Hepatic stellate cell (primary cell): ENCODE measurements around the gene HKDC1.
"Not testable (repeated sequence)": the region's sequence is repeated elsewhere in the genome, so short reads cannot be mapped to it uniquely, and the experiment has no call there.

Experiments
- DNase-seq: peaks from one replicate; pipeline ENCODE4 v3.0.0; 2011; ENCODE audit warnings: low spot score

The HKDC1 gene

DNA sequence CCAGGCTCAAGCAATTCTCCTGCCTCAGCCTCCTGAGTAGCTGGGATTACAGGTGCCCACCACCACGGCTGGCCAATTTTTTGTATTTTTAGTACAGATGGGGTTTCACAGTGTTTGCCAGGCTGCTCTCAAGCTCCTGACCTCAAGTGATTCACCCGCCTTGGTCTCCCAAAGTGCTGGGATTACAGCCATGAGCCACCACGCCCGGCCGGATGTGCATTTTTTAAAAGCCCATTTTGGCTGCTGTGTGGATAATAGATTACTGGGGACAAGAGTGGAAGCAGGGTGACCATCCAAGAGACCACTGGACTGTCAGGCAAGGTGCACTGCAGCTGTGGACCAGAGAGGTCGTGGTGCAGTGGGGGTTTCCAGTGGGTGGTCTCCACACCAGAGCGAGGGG is 21.4 kb downstream of the HKDC1 start:
- DNase-seq, result no peak

DNA sequence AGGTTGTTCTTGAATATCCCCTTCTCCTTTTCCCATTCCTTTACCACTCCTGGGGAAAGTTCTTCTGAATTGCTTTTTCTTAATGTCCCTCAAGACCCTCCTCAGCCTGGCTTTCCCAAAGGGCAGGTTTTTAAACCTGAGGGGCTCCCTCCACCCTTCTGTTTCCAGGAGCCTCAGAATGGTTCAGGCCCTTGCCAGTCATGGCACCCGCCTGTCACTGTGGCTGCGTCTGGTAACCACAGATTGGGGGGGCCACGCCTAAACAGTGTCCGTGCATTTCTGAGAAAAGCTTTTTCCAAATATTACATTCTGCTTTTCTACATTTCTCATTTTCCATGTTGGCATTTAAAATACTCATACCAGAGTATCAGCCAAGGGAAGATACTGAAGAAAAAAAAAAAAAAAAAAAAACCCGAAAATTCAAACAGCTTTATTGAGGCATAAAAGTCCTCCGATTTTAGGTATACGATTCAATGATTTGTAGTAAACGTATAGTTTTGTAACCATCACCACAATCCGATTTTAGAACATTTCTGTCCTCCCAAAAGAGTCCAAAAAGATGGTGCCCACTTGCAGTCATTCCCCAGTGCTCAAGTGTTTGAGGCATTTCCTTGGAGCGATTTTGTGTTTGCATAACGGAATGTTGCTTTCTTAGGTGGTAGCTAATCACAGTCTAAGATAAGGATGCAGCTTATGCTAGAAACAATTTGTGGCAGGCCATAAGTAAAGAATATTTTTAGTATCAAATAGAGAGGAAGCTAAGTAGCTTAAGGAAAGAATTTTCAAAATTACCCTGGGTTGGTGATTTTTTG is 22.1 kb downstream of the HKDC1 start:
- DNase-seq, result no peak

DNA sequence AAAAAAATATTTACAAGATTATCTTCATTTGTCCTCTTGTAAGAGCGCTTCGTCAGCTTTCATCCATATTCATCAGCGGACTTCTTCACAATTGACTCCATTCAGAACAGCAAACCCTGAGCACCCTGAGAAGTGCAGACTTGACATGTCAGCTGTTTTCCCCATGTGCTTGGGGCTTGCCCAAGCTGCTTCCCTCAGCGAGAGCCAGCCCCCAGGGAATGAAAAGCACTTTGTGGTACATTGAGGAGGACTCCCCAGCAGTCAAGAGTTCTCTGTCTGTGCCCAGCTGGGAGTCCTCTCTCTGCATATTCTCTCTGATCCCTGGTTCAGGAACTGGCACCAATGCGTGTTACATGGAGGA is 22.7 kb downstream of the HKDC1 start:
- no peak for DNase-seq

DNA sequence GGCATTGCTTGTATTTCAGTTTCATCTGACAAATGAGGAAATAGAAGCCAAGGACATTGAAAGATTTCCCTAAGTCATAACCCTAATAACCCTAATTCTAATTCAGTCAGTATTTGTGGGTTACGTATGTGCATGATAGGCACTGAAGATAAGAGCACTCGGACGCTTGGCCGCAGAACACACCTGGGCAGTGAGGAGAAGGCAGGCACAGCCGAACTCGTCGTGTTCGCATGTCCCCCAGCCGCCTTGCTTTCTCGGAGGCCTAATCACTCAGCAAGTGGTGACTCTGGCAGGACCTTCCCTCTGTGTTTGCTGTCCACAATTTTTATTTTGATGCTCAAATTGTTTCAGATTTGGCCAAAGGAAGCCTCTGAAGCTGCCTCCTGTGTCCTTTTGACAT is 23.7 kb downstream of the HKDC1 start:
- DNase-seq, result no peak

DNA sequence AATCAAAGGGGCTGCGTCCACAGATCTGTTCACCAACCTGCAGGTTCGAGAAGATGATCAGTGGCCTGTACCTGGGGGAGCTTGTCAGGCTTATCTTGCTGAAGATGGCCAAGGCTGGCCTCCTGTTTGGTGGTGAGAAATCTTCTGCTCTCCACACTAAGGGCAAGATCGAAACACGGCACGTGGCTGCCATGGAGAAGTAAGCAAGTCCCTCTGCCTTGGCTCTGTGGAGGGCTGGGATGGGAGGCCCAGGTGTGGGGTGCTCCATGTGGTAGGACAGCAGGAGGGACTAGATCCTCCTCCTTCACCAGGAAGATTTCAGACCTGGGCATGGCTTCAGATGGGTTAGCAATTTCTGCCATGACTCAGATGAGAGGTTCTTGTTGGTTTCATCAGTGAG is 25.9 kb downstream of the HKDC1 start:
- DNase-seq, result no peak

DNA sequence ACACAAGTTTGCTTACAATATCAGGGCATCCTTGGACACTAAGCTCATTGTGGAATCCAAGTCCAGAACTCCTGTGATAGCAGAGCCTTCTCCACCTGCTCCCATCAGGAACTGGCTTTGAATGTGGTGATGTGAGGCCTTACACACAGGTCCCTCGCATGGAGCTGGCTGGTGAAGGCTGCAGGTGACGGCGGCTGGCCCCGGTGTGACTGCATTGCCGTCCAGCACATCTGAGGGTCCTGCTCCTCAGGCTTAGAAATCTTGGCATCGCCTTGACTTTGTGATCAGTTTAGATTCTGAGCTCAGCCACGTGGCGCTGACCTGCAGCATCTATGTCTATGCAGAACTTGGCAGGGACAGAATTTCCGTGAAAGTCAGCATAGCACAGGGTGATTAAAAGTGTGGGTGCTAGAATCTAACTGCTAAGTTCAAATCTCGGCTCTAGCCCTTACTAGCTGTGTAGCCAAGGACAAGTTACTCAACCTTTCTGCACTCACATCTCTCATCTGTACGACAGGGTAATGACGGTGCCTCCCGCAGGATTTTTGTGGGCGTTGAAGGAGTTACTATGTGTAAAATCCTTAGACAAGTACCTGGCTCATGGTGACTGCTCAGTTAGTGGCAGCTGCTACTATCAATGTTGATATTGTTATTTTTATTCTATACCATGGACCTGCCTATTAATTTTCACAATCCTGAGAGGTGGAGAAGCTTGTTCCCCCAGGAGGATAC is 26.6 kb downstream of the HKDC1 start:
- no peak for DNase-seq

DNA sequence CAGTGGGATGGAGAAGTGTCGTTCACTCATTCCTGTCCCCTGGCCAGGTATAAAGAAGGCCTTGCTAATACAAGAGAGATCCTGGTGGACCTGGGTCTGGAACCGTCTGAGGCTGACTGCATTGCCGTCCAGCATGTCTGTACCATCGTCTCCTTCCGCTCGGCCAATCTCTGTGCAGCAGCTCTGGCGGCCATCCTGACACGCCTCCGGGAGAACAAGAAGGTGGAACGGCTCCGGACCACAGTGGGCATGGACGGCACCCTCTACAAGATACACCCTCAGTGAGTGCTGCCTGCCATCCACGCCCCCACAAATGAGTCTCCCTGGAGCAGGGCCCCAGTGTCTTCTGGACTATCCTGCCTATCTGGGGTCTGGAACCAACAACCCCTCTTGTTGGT is 27.2 kb downstream of the HKDC1 start:
- no peak for DNase-seq

DNA sequence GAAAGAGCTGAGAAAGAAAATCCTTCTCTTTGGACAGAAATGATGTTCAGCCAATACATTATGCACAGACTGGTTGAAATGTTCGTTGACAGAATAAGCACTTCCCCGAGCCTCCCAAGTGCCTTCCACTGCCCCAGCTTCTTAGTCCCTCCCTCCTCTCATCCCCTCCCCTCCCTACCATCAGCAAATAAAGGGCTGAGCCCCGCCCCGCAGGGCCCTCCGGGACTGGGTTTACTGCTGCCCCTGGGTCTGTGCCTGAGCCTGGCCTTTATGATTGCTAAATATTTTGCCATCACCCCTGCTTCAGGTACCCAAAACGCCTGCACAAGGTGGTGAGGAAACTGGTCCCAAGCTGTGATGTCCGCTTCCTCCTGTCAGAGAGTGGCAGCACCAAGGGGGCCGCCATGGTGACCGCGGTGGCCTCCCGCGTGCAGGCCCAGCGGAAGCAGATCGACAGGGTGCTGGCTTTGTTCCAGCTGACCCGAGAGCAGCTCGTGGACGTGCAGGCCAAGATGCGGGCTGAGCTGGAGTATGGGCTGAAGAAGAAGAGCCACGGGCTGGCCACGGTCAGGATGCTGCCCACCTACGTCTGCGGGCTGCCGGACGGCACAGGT is 28.1 kb downstream of the HKDC1 start:
- DNase-seq, result no peak

DNA sequence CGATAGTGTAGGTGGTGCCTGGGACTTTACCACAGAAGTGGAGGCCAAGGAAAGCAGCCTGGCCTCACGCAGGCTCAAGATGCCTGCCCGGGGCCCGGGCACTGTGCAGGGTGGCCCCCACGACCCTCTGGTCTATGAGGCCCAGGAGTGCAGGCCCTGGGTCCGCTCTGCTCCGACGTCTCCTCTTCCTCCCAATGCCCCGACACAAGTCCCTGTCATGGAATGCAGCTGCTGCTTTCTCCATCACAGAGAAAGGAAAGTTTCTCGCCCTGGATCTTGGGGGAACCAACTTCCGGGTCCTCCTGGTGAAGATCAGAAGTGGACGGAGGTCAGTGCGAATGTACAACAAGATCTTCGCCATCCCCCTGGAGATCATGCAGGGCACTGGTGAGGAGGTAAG is 29.9 kb downstream of the HKDC1 start:
- DNase-seq, result no peak

DNA sequence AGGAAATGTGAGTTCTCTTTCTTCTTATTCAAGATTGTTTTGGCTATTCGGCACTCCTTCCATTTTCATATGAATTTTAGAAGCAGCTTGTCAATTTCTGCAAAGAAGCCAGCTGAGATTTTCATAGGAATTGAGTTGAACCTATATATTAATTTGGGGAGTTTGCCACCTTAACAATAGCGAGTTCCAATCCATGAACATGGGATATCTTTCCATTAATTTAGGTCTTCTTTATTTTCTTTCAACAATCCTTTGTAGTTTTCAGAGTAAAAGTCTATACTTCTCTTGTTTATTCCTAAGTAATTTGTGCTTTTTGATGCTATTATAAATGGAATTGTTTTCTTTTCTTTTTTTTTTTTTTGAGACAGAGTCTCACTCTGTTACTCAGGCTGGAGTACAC is 31.3 kb downstream of the HKDC1 start:
- not testable (repeated sequence) for DNase-seq

DNA sequence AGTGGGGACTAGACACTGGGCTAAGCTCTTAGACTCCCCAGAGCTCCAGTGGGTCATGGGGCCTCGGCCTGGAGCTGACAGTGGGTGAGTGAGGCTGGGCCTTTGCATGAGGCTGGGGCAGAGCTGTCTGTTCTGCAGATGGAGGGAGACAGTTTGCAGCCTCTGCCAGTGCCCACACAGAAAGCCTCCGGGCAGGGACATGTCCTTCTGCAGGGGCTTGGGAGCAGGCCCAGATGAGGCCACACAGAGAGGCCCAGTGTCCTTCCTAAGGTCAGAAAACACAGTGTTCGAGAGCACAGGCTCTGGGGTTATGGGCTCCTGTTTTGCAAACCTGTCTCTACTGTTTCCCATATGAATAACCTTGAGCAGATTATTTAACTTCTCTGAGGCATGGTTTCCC is 33.0 kb downstream of the HKDC1 start:
- no peak for DNase-seq

DNA sequence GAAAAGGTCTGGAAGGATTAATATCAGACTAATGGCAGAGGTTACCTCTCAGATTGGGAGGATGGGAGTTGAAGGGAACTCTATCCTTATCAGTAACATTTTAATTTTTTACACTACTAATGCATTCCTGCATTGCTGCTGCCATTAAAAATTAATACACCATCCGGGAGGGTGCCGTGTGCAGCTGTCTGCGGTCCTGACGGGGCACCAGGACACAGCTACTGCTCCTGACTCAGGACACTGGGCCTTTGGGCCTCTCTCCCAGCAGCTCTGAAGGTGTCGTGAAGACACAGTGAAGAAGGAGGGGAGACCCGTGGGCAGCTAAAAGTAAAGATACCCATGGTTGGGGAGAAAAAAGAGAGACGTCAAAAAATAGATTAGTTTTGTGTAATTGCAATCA is 34.7 kb downstream of the HKDC1 start:
- DNase-seq, result no peak

DNA sequence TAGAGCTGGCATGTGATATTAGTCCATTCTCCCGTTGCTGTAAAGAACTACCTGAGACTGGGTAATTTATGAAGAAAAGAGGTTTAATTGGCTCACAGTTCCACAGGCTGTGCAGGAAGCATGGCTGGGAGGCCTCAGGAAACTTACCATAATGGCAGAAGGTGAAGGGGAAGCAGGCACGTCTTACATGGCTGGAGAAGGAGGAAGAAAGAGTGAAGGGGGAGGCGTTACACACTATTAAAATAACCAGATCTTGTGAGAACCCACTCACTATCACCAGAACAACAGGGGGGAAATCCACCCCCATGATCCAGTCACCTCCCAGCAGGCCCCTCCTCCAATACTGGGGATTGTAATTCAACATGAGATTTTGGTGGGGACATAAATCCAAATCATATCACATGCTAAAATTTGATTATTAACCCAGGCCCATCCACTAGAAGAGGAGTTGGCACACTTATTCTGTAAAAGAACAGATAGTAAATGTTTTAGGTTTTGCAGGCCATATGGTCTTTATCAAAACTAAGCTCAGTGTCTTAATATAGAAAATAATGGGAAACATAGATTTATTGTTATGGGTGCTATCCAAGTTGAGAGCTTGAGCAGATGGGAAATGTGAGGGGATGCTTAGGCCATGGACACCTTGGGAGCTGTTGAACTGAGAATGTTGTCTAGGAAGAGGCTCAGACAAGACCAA is 39.6 kb downstream of the HKDC1 start:
- no peak for DNase-seq

DNA sequence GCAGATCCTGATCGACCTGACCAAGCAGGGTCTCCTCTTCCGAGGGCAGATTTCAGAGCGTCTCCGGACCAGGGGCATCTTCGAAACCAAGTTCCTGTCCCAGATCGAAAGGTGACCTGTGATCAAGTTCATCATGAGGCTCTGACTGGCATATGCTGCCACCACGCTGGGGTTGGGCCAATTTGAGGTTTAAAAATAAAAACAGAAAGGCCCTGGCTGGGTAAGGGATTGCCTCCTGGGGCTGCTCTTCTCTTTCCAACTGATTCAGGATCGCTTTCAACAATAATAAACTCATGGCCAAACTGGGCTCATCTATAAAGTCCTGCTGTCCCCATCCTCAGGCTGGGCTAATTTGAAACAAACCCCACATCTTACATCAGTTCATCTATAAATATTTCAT is 41.1 kb downstream of the HKDC1 start:
- no peak for DNase-seq

DNA sequence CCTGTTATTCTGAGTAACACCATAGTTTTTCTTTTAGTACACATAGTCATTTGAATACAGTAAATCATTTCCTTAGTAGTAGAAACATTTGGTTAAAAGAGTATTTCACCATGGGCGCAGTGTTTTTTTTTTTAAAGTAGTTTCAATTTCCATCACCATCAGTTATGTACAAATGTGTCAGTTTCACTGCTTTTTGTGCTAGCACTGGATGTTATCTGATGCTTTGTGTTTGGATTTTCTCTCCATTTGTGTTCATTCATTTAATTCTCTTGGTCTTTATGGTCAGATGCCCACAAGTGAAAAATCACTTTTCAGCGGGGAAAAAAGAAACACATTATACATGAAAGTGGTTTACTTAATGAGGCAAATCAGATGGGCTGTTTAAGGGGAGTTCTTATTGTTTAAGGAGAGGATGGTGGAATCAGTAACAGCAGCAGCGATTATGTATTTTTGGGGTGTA is 42.2 kb downstream of the HKDC1 start:
- DNase-seq, result no peak

DNA sequence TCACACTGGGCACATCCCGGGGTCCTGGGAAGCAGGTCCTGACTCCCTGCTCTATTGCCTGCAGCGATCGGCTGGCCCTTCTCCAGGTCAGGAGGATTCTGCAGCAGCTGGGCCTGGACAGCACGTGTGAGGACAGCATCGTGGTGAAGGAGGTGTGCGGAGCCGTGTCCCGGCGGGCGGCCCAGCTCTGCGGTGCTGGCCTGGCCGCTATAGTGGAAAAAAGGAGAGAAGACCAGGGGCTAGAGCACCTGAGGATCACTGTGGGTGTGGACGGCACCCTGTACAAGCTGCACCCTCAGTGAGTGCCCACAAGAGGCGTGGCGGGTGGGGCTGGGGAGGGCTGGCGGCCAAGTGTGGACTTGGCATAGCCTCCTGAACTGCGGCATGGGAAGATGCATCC is 45.4 kb downstream of the HKDC1 start:
- no peak for DNase-seq

DNA sequence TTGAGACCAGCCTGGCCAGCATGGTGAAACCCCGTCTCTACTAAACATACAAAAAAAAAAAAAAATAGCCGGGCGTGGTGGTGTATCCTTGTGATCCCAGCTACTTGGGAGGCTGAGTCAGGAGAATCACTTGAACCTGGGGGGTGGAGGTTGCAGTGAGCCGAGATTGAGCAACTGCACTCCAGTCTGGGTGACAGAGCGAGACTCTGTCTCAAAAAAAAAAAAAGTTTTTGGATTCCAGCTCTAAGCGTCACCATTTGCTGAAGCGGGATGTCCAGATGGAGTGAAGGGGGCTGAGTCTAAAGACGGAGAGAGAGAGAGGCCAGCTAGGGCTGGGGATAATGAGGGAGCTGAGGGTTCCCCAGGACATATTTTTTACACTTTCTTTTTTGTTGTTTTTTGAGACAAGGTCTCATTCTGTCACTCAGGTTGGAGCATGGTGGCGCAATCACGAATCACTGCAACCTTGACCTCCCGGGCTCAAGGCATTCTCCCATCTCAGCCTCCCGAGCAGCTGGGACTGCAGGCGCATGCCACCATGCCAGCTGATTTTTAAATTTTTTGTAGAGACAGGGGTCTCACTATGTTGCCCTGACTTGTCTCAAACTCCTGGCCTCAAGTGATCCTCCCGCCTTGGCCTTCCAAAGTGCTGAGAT is 48.8 kb downstream of the HKDC1 start:
- no peak for DNase-seq

DNA sequence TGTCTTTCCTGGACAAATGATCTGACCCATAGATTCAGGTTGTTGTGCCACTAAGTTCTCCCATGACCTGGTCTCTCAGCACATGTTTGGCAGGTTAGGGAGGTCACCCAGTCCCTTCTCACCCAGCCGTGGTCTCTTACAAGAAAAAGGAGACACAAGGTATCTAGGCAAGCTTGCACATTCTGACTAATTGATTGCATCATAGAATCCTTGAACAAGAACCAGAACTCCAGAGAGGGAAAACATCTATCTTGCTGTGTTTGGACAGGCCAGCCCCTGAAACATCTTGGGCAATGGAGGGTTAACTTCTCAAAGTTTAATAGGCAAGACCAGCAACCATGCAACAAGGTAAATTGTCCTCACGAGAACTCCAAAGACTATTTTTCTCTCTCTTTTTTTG is 49.6 kb downstream of the HKDC1 start:
- no peak for DNase-seq

DNA sequence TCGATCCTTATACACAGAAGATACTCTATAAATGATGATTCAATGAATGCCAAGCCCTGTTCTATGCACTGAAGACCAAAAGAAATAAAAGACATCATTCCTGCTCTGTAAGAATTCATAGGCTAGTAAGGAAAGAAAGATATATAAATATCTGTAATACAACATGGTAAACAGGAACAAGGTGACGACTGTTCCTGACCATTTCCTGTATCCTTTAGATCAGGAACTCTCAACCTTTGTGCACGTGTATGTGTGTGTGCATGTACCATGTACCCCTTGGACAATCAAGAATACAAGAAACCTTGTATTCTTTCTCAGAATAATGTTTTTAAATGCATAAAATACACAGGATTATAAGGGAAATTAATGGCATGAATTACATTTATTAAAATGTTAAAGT is 50.9 kb downstream of the HKDC1 start:
- DNase-seq, result no peak

DNA sequence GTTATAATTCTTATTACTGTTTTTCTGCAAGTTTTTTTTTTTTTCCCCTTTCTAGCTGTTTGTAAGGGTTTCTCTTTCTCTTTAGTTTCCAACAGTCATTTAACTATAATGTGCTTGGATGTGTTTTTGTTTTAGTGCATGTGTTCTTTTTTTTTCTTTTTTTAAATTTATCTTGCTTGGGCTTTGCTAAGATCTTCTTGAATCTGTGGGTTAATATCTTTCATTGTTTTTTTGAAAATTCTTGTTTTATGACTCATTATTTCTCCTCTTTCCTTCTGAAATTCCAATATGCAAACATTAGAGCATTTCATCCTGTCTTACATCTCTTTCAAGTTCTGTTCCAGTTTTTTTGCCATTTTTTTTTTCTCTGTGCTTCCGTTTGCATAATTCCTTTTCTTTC is 52.5 kb downstream of the HKDC1 start:
- DNase-seq, result no peak

DNA sequence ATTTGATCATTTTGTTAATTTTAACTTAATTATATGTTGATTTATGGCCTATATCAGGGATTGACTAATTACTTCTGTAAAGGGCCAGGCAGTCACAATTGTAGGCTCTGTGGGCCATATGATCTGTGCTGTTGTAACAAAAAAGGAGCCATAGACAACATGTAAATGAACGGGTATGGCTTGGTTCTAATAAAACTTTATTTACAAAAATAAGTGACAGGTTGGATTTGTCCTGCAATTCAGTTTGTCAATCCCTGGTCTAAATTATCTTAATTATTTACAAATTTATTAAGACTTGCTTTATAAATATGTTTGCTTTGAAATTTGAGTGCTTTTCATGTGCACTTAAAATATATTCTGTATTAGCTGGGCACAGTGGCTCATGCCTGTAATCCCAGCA is 55.3 kb downstream of the HKDC1 start:
- DNase-seq, result no peak

DNA sequence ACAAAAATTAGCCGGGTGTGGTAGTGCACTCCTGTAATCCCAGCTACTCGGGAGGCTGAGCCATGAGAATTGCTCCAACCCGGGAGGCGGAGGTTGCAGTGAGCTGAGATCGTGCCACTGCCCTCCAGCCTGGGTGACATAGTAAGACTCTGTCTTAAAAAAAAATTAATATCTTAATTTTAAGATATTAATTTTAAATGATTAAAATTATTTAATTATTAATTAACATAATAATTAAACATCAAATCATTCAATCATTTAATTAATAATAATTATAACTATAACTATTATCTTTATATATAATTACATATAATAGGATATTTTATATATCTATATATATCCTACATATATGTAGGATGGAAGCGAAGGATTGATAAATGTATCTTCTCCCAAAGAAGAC is 56.4 kb downstream of the HKDC1 start:
- no peak for DNase-seq
